SU-DHL-6 (cell line): ENCODE data around the gene TACO1.

ENCODE experiments used
- H2AFZ ChIP-seq: fragments of 200-600 bp; sonication (generic); 2 replicates; pipeline ENCODE4 v1.6.1; 2014; ENCODE audit warnings: low read depth, mild to moderate bottlenecking, moderate library complexity, mixed read lengths, antibody characterized with exemption, low read length; ENCODE audit not compliant: severe bottlenecking
- H3F3A ChIP-seq: fragments of 200-600 bp; shearing (Covaris generic); 2 replicates; pipeline ENCODE4 v1.6.0; 2016; ENCODE audit warnings: antibody characterized with exemption, mild to moderate bottlenecking; ENCODE audit not compliant: insufficient read depth
- H3K27ac ChIP-seq: fragments of 200-600 bp; sonication (generic); 2 replicates; pipeline ENCODE4 v1.5.1; 2016; ENCODE audit warnings: low read depth, mild to moderate bottlenecking, low read length, moderate library complexity, mixed read lengths
- H3K27me3 ChIP-seq: fragments of 200-600 bp; sonication (generic), shearing (Covaris generic); 2 replicates; pipeline ENCODE4 v1.6.0; 2014; ENCODE audit warnings: mild to moderate bottlenecking, low read length
- H3K36me3 ChIP-seq: fragments of 200-600 bp; sonication (generic); 2 replicates; pipeline ENCODE4 v1.6.1; 2014; ENCODE audit warnings: mild to moderate bottlenecking, low read length, mixed read lengths
- H3K4me2 ChIP-seq: fragments of 300-600, 200-600 bp; shearing (Covaris generic), sonication (generic); 2 replicates; pipeline ENCODE4 v1.6.0; 2014; ENCODE audit warnings: low read length, low read depth, mild to moderate bottlenecking; ENCODE audit not compliant: poor library complexity, severe bottlenecking
- H3K4me3 ChIP-seq: fragments of 200-600 bp; sonication (generic); 2 replicates; pipeline ENCODE4 v1.5.1; 2014; ENCODE audit warnings: antibody characterized with exemption, low read length, mild to moderate bottlenecking, mixed read lengths; ENCODE audit not compliant: insufficient read depth, poor library complexity, severe bottlenecking
- H3K79me2 ChIP-seq: fragments of 200-600 bp; sonication (generic); 2 replicates; pipeline ENCODE4 v1.6.1; 2014; ENCODE audit warnings: mild to moderate bottlenecking, low read length, moderate library complexity; ENCODE audit not compliant: insufficient read depth
- H3K9ac ChIP-seq: fragments of 200-600 bp; sonication (generic); 2 replicates; pipeline ENCODE4 v1.7.0; 2014; ENCODE audit warnings: mild to moderate bottlenecking, low read length
- H3K9me2 ChIP-seq: fragments of 200-600 bp; sonication (generic); replicated peaks from 2 replicates; pipeline ENCODE4 v1.6.1; 2014; ENCODE audit warnings: low read length; ENCODE audit not compliant: insufficient read depth
- H3K9me3 ChIP-seq: fragments of 200-600 bp; sonication (generic); 2 replicates; pipeline ENCODE4 v1.6.1; 2014; ENCODE audit warnings: low read length, mixed read lengths; ENCODE audit not compliant: insufficient read depth
- H4K20me1 ChIP-seq: fragments of 200-600 bp; sonication (generic); 2 replicates; pipeline ENCODE4 v1.6.1; 2014; ENCODE audit warnings: low read depth, mild to moderate bottlenecking, antibody characterized with exemption, low read length, moderate library complexity, mixed read lengths
- EZH2phosphoT487 ChIP-seq: fragments of 200-600 bp; sonication (generic), shearing (Covaris generic); conservative IDR thresholded peaks from 2 replicates; pipeline ENCODE4 v1.6.1; 2018; ENCODE audit warnings: mild to moderate bottlenecking, antibody characterized with exemption, low read length, moderate library complexity, mixed read lengths
- TF ChIP-seq, protein P1 (sequence below): fragments of 200-600 bp; sonication (generic); IDR thresholded peaks from one replicate; pipeline ENCODE4 v1.5.1; 2017; ENCODE audit warnings: antibody characterized with exemption, mild to moderate bottlenecking, low read length, moderate library complexity; ENCODE audit not compliant: insufficient read depth, poor library complexity, severe bottlenecking

The TACO1 gene

GRCh38 chr17:63600569-63601438 lies at the start of gene TACO1:
Gene TACO1, plus strand, starts transcription at chr17:63600895. Its CDS starts 189 bp downstream, at chr17:63601084.
- Histone ChIP-seq H3K27me3 (no peaks in the 10 kb centered on the region), H3K36me3 (no peaks in the 10 kb centered on the region), H3K27ac (peak within 1 kb of the TSS; percentile 32), H3K9me2 (no peaks in the 10 kb centered on the region), H3K9ac (peak within 1 kb of the TSS; percentile 75), H3F3A (no peaks in the 10 kb centered on the region), H3K4me3 (peak within 1 kb of the TSS; percentile 76), H4K20me1 (no peaks in the 10 kb centered on the region), H3K9me3 (no peaks in the 10 kb centered on the region), H2AFZ (peak within 1 kb of the TSS; percentile 84), H3K4me2 (peak within 1 kb of the TSS; percentile 67), H3K79me2 (peaks cover 14% of the 10 kb centered on the region; the same call in 1 of the 2 replicates)
- no peak for TF ChIP-seq EZH2phosphoT487
- TF ChIP-seq, protein P1, sequence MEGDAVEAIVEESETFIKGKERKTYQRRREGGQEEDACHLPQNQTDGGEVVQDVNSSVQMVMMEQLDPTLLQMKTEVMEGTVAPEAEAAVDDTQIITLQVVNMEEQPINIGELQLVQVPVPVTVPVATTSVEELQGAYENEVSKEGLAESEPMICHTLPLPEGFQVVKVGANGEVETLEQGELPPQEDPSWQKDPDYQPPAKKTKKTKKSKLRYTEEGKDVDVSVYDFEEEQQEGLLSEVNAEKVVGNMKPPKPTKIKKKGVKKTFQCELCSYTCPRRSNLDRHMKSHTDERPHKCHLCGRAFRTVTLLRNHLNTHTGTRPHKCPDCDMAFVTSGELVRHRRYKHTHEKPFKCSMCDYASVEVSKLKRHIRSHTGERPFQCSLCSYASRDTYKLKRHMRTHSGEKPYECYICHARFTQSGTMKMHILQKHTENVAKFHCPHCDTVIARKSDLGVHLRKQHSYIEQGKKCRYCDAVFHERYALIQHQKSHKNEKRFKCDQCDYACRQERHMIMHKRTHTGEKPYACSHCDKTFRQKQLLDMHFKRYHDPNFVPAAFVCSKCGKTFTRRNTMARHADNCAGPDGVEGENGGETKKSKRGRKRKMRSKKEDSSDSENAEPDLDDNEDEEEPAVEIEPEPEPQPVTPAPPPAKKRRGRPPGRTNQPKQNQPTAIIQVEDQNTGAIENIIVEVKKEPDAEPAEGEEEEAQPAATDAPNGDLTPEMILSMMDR: no peak

- H3K9me2 ChIP-seq: no peaks in the 10 kb centered on the region
- peak overlapping the region; percentile 77 for H3K4me2 ChIP-seq
- no peaks in the 10 kb centered on the region for H3F3A ChIP-seq
- H3K27ac ChIP-seq: no peak overlapping the region
- peak overlapping the region; percentile 85 for H3K9ac ChIP-seq
- H3K36me3 ChIP-seq: 0 out of 2 replicates have a peak, but pooled peaks cover 7% of the 10 kb centered on the region
- TF ChIP-seq, protein P1: no peak
- no peak for TF ChIP-seq EZH2phosphoT487
- no peaks in the 10 kb centered on the region for H3K27me3 ChIP-seq
- peaks cover 12% of the 10 kb centered on the region; the same call in 1 of the 2 replicates for H4K20me1 ChIP-seq
- no peaks in the 10 kb centered on the region for H3K9me3 ChIP-seq
- H3K79me2 ChIP-seq: peaks cover 67% of the 10 kb centered on the region
- no peak overlapping the region for H2AFZ ChIP-seq
- peak overlapping the region; percentile 83 for H3K4me3 ChIP-seq
Measured at GRCh38 chr17:63552211-63552610, 48.5 kb upstream of the TACO1 start.

DNA sequence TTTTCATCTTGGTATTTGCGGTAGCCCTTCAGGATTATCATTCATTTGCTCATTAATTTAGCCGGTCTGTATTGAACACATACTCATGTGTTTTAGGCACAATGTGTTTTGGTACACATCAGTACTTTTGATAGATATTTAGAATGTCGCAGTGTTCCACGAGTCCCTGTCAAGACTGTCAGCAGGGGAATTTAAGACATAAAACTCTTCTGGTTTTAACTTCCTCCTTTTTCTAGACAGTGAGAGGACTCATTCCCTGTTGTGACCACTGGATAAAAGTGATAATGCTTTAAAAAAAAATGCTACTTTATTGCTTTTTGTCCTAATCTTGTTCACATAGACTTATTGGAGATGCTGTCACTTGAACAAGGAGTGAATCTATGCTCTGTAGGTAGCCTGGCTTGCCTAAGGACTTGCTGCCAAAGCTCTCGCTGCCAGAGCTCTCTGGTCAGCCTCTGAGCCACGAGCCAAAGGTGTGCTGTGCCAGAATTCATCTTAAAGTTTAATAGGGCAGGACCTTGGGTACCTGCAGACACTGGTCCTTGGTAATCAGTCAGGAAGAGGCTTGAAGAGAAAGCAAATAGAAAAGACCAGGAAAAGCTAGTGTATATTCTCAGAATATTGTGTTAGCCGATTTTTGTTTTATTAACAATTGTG lies 45.1 kb upstream of the TACO1 start:
- no peaks in the 10 kb centered on the region for H3K9me3 ChIP-seq
- no peak overlapping the region for H3K4me3 ChIP-seq
- no peaks in the 10 kb centered on the region for H3F3A ChIP-seq
- H3K27me3 ChIP-seq: no peaks in the 10 kb centered on the region
- no peaks in the 10 kb centered on the region for H3K9me2 ChIP-seq
- H3K36me3 ChIP-seq: 0 out of 2 replicates have a peak, but pooled peaks cover 7% of the 10 kb centered on the region
- H3K9ac ChIP-seq: no peak overlapping the region
- H4K20me1 ChIP-seq: peaks cover 25% of the 10 kb centered on the region
- TF ChIP-seq, protein P1: no peak
- H3K27ac ChIP-seq: no peak overlapping the region
- H3K4me2 ChIP-seq: no peak overlapping the region
- no peak overlapping the region for H2AFZ ChIP-seq
- H3K79me2 ChIP-seq: peaks cover 96% of the 10 kb centered on the region
